Activated CD4-positive, alpha-beta T cell treated with anti-CD3 and anti-CD28 coated beads, Interleukin-2, amount 10 ng/mL, durations not matched to agents 7 days and 5 days (primary cell): ENCODE data around the gene SHLD2. TPM values are rescaled to one million over a fixed set of nuclear protein-coding genes. Genes with fewer than 3 reads are reported as not detected.
A peak's percentile ranks its signal among the peaks of the same experiment; 100 is the strongest.

Source experiments
- CTCF ChIA-PET: fragments of 350-600 bp; sonication (Branson Sonifier 250); formaldehyde crosslinking; loops from one replicate; lab custom pipeline; 2021; ENCODE audit warnings: antibody characterized with exemption; lab: Charles Lee
- POLR2A ChIA-PET: fragments of 350-600 bp; sonication (Branson Sonifier 250); formaldehyde crosslinking; loops from one replicate; lab custom pipeline; 2021; ENCODE audit warnings: antibody characterized with exemption; lab: Charles Lee
- DNase-seq: peaks from one replicate; pipeline ENCODE4 v3.0.0-alpha.2; 2020
- H3K27ac Mint-ChIP-seq: one replicate; pipeline ENCODE4 v1.8.0; 2021; ENCODE audit warnings: mild to moderate bottlenecking, moderate library complexity, mixed read lengths
- H3K27me3 Mint-ChIP-seq: one replicate; pipeline ENCODE4 v1.8.0; 2021; ENCODE audit warnings: mixed read lengths
- H3K36me3 Mint-ChIP-seq: one replicate; pipeline ENCODE4 v1.8.0; 2021; ENCODE audit warnings: low read depth, mixed read lengths
- H3K4me1 Mint-ChIP-seq: one replicate; pipeline ENCODE4 v1.8.0; 2021; ENCODE audit warnings: mixed read lengths
- H3K4me3 Mint-ChIP-seq: one replicate; pipeline ENCODE4 v1.8.0; 2021; ENCODE audit warnings: mild to moderate bottlenecking, moderate library complexity, mixed read lengths
- H3K9me3 Mint-ChIP-seq: one replicate; pipeline ENCODE4 v1.8.0; 2021; ENCODE audit warnings: mixed read lengths
- total RNA-seq, 2 experiments: library from RNA; stranded (reverse); gene quantifications; one replicate each; pipeline ENCODE4 v1.2.3, GENCODE V29; 2021

SHLD2 gene
- total RNA-seq = 10 to 100 TPM; 34.8 to 38.9 TPM

GRCh38 chr10:87094373-87095235 lies at the start of gene SHLD2, which contains the start of gene GLUD1:
Gene SHLD2 (plus strand): TSS chr10:87095206. CDS start chr10:87151355, 56,149 bp downstream.
Gene GLUD1 (minus strand): TSS chr10:87094843. CDS start chr10:87094769, 74 bp downstream.
- Mint-ChIP-seq H3K36me3 (peaks cover 33% of the 10 kb centered on the region), H3K9me3 (no peaks in the 10 kb centered on the region), H3K4me1 (peaks cover 54% of the 10 kb centered on the region), H3K27me3 (no peaks in the 10 kb centered on the region), H3K4me3 (peak within 1 kb of the TSS; percentile 97), H3K27ac (peak within 1 kb of the TSS; percentile 98)
- peak; percentile 91 for DNase-seq
- POLR2A ChIA-PET = no interaction called here
- CTCF ChIA-PET = interaction anchor here (1.0 kb wide), 1 partner anchor 9 kb away, joined by 4 read pairs; no protein-coding TSS in a partner anchor

GRCh38 chr10:87045434-87045938 lies 49.5 kb upstream of the SHLD2 start:
- H3K36me3 Mint-ChIP-seq = peaks cover 26% of the 10 kb centered on the region
- H3K4me3 Mint-ChIP-seq = no peak overlapping the region
- DNase-seq = no peak
- H3K9me3 Mint-ChIP-seq = no peaks in the 10 kb centered on the region
- H3K27ac Mint-ChIP-seq = peak overlapping the region; percentile 60
- CTCF ChIA-PET = interaction anchor here (1.2 to 1.7 kb wide), 2 partner anchors 8 to 15 kb away, joined by 3 to 4 read pairs; no protein-coding TSS in a partner anchor
- POLR2A ChIA-PET = no interaction called here
- H3K4me1 Mint-ChIP-seq = no peaks in the 10 kb centered on the region
- H3K27me3 Mint-ChIP-seq = no peaks in the 10 kb centered on the region

GRCh38 chr10:87053111-87053510 lies 41.9 kb upstream of the SHLD2 start:
- no peak for DNase-seq
- Mint-ChIP-seq H3K4me1 (no peaks in the 10 kb centered on the region), H3K27ac (no peak overlapping the region), H3K4me3 (no peak overlapping the region), H3K27me3 (no peaks in the 10 kb centered on the region), H3K36me3 (peaks cover 38% of the 10 kb centered on the region), H3K9me3 (no peaks in the 10 kb centered on the region)
- CTCF ChIA-PET = interaction anchor here (1.3 to 2.0 kb wide), 2 partner anchors 8 to 13 kb away, joined by 4 to 5 read pairs; no protein-coding TSS in a partner anchor
- POLR2A ChIA-PET = no interaction called here

GRCh38 chr10:87053577-87054181 lies 41.3 kb upstream of the SHLD2 start:
- Mint-ChIP-seq H3K4me1 (no peaks in the 10 kb centered on the region), H3K4me3 (no peak overlapping the region), H3K27ac (no peak overlapping the region), H3K9me3 (no peaks in the 10 kb centered on the region), H3K36me3 (peaks cover 40% of the 10 kb centered on the region), H3K27me3 (no peaks in the 10 kb centered on the region)
- CTCF ChIA-PET = interaction anchor here (1.3 to 2.0 kb wide), 5 partner anchors 9 to 32 kb away, joined by 3 to 5 read pairs (median 3); no protein-coding TSS in a partner anchor
- no peak for DNase-seq
- POLR2A ChIA-PET = no interaction called here

GRCh38 chr10:87054373-87055295 lies 40.4 kb upstream of the SHLD2 start:
- no peak overlapping the region for H3K27ac Mint-ChIP-seq
- POLR2A ChIA-PET = no interaction called here
- no peaks in the 10 kb centered on the region for H3K4me1 Mint-ChIP-seq
- no peaks in the 10 kb centered on the region for H3K27me3 Mint-ChIP-seq
- H3K9me3 Mint-ChIP-seq = no peaks in the 10 kb centered on the region
- peaks cover 43% of the 10 kb centered on the region for H3K36me3 Mint-ChIP-seq
- H3K4me3 Mint-ChIP-seq = no peak overlapping the region
- CTCF ChIA-PET = interaction anchor here (1.4 to 2.0 kb wide), 4 partner anchors 11 to 31 kb away, joined by 3 to 5 read pairs (median 3); no protein-coding TSS in a partner anchor
- no peak for DNase-seq

GRCh38 chr10:87058171-87058570 lies 36.8 kb upstream of the SHLD2 start:
- Mint-ChIP-seq H3K9me3 (no peaks in the 10 kb centered on the region), H3K4me1 (no peaks in the 10 kb centered on the region), H3K27me3 (no peaks in the 10 kb centered on the region), H3K27ac (no peak overlapping the region), H3K36me3 (peaks cover 45% of the 10 kb centered on the region), H3K4me3 (no peak overlapping the region)
- DNase-seq = no peak
- POLR2A ChIA-PET = no interaction called here
- CTCF ChIA-PET = no interaction called here

GRCh38 chr10:87059401-87059800 lies 35.6 kb upstream of the SHLD2 start:
- Mint-ChIP-seq H3K27ac (no peak overlapping the region), H3K36me3 (peaks cover 49% of the 10 kb centered on the region)
- POLR2A ChIA-PET = no interaction called here

GRCh38 chr10:87060280-87060928 lies 34.6 kb upstream of the SHLD2 start:
- H3K36me3 Mint-ChIP-seq = peaks cover 49% of the 10 kb centered on the region
- H3K4me1 Mint-ChIP-seq = no peaks in the 10 kb centered on the region
- no peaks in the 10 kb centered on the region for H3K9me3 Mint-ChIP-seq
- POLR2A ChIA-PET = no interaction called here
- H3K27ac Mint-ChIP-seq = no peak overlapping the region
- DNase-seq = no peak
- no peaks in the 10 kb centered on the region for H3K27me3 Mint-ChIP-seq
- H3K4me3 Mint-ChIP-seq = no peak overlapping the region
- CTCF ChIA-PET = interaction anchor here (1.2 kb wide), 1 partner anchor 18 kb away, joined by 3 read pairs; no protein-coding TSS in a partner anchor

More at GRCh38 chr10:87059401-87059800, 35.6 kb upstream of the SHLD2 start:
- DNase-seq = no peak
- H3K27me3 Mint-ChIP-seq = no peaks in the 10 kb centered on the region
- CTCF ChIA-PET = interaction anchor here (1.2 kb wide), 1 partner anchor 19 kb away, joined by 3 read pairs; no protein-coding TSS in a partner anchor
- H3K4me1 Mint-ChIP-seq = no peaks in the 10 kb centered on the region
- no peaks in the 10 kb centered on the region for H3K9me3 Mint-ChIP-seq
- no peak overlapping the region for H3K4me3 Mint-ChIP-seq

GRCh38 chr10:87064651-87065050 lies 30.4 kb upstream of the SHLD2 start:
- POLR2A ChIA-PET = no interaction called here
- no peaks in the 10 kb centered on the region for H3K9me3 Mint-ChIP-seq

GRCh38 chr10:87066178-87066577 lies 28.8 kb upstream of the SHLD2 start:
- Mint-ChIP-seq H3K36me3 (peaks cover 44% of the 10 kb centered on the region), H3K27ac (no peak overlapping the region), H3K9me3 (no peaks in the 10 kb centered on the region), H3K4me3 (no peak overlapping the region), H3K27me3 (no peaks in the 10 kb centered on the region), H3K4me1 (no peaks in the 10 kb centered on the region)
- no peak for DNase-seq
- CTCF ChIA-PET = interaction anchor here (1.1 kb wide), 1 partner anchor 12 kb away, joined by 5 read pairs; no protein-coding TSS in a partner anchor
- POLR2A ChIA-PET = no interaction called here

More at GRCh38 chr10:87064651-87065050, 30.4 kb upstream of the SHLD2 start:
- Mint-ChIP-seq H3K4me1 (no peaks in the 10 kb centered on the region), H3K4me3 (no peak overlapping the region), H3K36me3 (peaks cover 52% of the 10 kb centered on the region), H3K27me3 (no peaks in the 10 kb centered on the region), H3K27ac (no peak overlapping the region)
- CTCF ChIA-PET = interaction anchor here (0.8 kb wide), 1 partner anchor 371 kb away, joined by 3 read pairs; no protein-coding TSS in a partner anchor
- DNase-seq = no peak

- ChIA-PET POLR2A (interaction anchor here (0.6 kb wide), 1 partner anchor 17 kb away, joined by 3 read pairs; no protein-coding TSS in a partner anchor), CTCF (interaction anchor here (0.7 kb wide), 1 partner anchor 27 kb away, joined by 4 read pairs; no protein-coding TSS in a partner anchor)
- Mint-ChIP-seq H3K36me3 (peaks cover 45% of the 10 kb centered on the region), H3K4me1 (no peaks in the 10 kb centered on the region), H3K27ac (no peak overlapping the region), H3K9me3 (no peaks in the 10 kb centered on the region), H3K4me3 (no peak overlapping the region), H3K27me3 (no peaks in the 10 kb centered on the region)
- no peak for DNase-seq
These were observed 28.1 kb upstream of the SHLD2 start for GRCh38 chr10:87066865-87067264.
